ENCODE measurements around the gene CARMIL1.

GRCh38 chr6:25555188-25555587 lies 276.0 kb downstream of the CARMIL1 start:
- TF ChIP-seq CTCF (IDR thresholded peaks at IDR 0.05): no peak
- no peak for TF ChIP-seq POLR2A (IDR thresholded peaks at IDR 0.05)
